DMS153 (cell line): ENCODE results near the gene SLC29A1.

Experiments used
- DNase-seq: peaks from one replicate; lab custom pipeline; 2025; lab: John Stamatoyannopoulos, UW

The SLC29A1 gene

DNA sequence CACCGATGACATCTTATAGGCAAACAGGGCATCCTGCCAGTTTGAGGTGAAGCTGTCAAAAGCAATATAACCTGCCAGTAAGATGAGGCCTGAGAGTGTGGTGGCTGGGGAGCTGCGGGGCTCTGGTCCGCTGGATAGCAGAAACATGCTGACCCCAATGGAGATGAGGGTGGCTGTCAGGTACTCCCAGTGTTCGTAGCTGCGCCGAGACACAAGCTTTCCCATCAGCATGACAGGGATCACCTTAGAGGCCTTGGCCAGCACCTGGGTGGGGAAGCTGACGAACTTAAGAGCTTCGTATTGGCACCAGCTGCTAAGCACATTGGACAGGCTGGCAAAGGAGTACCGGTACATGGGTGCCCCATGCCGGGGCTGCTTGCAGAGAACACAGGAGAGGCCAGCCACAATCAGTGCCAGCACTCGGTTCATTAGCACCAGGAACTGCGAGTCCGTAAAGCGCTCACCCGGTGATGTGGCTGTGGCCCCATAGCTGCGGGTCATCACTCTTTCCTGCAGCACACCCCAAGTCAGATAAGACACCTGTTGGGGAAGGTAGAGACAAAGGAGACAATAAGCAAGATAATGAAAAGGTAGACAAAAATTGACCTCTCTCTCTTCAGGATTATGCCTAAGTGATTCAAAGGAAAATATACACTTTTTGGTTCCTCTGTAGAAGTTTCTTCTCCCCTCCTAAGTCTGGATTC, 31.9 kb downstream of the SLC29A1 start:
- no peak for DNase-seq

DNA sequence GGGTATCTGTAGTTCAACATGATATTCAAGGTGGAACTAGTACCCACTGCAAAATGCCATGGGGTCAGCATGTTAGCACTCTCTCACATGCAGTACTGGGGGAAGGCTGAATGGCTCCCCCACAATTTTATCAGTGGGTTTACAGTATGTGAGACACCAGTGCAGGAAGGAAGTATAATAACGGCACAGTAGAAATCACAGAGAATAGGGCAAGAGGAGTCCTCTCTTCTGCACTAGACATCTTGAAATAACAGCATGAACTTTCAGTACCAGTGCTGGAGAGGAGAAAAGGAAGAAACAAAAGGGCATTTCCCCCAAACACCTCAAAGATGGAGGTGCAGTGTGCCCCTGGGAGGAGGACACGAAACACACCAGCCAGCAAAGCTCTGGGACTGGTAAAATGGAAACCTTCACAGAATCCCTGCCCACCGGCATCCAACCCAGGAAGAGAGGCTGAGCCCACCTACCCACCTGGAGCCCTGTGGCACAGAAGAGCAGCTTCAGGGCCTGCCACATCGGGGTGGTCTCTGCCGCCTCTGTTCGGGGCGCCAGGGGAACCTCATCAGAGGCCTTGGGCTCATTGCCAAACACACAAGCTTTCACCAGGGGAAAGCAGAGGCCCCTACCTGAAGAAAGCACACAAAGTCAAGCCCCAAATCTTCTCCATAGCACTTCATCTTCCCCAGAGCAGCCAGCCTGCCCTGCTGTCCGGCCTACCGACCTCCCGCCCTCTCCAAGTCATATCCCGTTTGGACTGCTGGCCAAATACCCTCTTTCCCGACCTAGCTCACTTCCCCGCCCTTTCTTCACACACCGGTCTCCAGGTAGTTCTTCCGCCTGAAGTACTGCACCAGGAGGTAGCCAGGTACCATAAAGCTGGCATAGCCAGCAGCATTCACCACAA, 32.7 kb downstream of the SLC29A1 start:
- DNase-seq = no peak

DNA sequence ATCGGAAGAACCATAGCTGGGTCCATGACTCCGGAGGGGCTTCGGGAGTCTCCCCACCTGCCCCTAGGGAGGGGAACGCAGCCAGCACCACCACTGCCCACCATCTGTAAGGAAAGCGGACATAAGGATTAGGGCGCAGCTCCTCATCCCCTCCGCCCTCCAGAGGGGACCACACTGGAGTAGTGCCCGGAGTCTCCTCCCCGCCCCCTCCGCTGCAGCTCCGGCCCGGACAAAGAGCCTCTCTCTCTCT, 33.3 kb downstream of the SLC29A1 start:
- no peak for DNase-seq

DNA sequence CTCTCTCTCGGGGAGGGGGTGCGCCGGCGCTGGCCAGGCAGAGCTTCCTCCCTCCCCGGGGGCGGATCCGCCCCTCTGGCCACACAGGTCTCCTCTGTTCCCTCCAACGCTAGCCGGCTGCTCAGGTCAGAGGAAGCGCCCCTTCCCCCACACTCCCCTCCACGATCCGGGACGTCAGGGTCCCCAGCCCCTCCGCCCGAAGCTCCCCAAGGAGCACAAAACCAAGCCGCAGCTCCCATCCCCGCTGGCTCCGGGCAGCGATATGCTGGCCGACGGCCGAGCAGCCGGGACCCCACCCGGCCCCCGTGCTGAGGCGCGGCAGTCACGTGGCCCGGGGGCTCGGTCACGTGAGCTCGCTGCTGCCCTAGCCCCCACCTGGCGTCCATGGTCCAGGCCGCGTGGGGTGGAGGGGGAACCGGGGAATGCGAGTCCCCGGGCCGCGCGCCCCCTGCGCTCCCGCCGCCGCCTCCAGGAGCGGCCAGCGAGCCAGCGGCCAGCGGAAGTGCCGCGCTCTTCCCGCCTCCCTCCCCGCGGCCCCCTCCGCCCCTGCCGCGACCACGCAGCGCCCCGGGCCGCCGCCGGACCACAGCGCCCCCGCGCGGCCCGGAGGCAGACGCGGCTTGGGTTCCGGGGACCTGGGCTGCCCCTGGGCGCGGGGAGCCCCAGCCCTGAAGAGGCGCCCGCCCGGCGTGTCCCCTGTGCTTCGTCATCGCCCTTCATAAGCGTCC, 33.8 kb downstream of the SLC29A1 start, which contains the start of gene SLC35B2:
Gene SLC35B2, minus strand, starts transcription at position 504 of the 728 bp plus-strand sequence. Its CDS starts 118 bp downstream, at position 386.
- DNase-seq = no peak

DNA sequence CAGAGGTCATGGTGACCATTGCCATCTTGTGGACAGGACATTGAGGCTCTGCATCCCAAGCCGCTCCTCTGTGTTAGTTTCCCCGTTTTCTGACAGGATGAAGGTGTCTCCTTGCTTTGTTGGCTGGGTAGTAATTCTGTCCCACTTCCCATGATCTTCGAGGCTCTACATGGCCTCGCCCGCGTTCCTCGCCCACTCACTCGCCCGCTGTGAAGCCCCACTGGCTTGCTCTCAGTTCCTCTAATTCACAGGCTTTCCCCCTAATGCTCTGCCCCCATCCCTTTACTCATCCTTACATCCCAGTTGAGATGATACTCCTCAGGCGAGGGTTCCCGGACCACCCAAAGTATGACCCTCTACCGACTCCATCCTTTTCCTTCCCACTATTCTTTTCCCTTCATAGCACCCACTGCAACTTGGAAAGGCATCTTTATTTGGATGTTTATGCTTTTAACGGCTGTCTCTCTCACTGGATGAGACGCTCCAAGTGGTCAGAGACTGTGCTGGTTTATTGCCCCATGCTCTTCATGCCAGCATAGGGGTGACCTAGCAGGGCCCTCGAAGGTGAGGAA, 34.4 kb downstream of the SLC29A1 start:
- no peak for DNase-seq

DNA sequence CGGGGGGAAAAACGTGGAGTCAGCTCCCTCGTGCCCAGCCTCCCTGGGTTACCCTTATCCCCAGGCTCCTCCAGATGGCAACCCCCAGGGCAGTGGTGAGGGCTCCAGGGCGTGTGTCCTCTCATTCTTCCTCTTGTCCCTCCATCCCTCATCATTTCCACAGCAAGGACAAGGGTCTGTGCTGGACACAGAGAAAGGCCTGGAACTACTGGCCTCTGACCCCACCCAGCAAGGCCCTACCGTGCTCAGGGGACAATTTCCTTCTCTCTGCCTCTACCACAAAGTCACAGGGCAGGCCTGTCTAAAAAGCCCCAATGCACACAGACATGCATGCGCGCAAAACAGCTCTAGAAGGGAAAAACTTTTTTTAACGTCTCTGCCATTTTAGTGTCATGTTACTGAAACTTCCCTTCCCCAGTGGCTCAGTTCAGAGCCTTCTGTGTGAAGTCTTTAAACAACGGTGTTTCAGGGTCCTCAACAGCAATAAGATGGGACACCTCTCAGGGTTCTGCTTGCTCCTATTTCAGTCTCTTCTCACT, 35.0 kb downstream of the SLC29A1 start:
- DNase-seq = no peak

DNA sequence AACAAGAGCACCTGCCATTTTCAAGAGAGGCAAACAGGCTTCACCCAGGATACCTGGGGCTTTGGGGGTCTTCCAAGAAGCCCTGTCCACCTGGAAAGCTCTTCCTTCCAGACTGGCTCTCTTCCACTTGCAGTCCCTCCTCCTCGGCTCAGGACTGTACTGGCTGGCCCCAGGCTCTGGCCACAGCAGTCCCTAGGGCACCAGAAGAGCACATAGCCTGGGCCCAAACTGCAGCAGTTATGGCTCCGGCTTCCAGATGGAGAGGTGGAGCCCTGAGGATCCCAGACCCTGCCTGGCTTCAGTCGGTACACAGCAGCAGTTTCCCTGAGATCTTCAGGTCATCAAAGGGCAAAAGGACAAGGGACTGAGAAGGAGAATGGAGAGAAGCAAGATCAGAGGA, 35.5 kb downstream of the SLC29A1 start:
- no peak for DNase-seq

DNA sequence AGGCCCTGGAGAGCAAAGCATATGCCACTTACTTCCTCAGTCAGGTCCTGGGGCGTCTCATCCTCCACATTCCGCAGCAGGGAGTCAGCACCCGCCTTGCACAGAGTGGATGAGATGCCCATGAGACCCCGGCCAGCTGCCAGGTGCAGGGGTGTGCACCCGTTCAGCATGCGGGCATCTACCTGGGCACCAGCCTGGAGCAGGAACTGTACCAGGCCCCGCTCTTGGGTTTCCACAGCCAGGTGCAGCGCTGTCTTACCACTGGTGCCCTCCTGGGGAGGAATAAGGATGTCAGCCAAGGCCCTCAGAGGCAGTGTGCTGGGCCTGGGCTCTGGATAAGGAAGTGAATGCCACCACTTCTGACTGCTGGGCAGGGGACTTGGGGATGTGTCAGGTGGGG, 36.6 kb downstream of the SLC29A1 start:
- DNase-seq = no peak

DNA sequence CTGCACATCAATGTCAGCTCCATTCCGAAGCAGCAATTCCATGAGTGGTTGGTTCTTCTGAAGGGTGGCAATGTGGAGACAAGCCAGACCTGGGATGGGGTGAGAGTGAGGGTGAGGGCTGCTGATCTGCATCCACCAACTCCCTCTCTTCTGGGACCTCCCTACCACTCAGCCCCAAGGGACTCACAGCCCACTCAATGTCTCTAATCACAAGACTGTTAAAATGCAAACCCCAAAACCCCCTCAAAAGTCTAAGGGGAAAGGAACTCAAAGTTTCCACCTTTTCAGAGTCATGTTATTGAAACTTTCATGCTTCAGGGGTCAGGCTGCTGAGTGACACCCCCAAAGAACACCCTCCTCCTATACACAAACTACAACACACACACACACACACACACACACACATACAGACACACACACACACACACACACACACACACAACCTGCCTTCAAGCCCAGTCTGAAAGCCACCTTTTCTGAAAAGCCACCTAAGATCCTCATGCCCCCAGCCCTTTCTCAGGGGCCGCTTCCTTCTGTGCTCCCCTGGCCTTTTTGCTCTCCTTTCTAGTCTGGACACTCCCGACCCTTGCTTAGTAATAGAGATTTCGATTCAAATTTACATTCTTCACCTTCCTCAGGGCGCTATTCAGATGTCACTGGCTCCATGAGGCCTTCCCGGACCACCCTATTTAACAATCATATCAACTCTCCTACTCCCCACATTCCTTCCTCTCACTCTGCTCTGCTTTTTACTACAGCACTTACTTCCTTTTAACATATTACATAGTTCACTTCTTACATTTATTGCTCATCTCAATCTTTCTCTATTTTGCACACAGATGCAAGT, 37.3 kb downstream of the SLC29A1 start:
- no peak for DNase-seq

DNA sequence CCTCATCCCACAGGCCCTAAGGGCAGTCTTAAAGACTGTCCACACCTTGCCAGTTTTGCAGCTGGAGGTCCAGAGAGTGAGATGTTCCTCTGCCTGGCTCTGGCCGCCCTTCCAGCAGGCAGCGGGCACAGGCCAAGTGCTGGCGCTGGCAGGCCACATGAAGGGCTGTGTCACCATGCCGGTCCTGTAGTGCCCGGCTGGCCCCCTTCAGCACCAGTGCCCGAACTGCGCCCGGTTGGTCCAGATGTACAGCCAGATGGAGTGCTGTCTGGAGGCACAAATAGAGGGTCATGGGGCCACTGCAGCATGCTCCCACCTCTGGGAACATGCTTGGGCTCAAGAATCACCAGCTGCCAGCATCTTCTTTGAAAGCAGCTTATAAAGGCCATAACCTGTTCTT, 38.2 kb downstream of the SLC29A1 start:
- no peak for DNase-seq

DNA sequence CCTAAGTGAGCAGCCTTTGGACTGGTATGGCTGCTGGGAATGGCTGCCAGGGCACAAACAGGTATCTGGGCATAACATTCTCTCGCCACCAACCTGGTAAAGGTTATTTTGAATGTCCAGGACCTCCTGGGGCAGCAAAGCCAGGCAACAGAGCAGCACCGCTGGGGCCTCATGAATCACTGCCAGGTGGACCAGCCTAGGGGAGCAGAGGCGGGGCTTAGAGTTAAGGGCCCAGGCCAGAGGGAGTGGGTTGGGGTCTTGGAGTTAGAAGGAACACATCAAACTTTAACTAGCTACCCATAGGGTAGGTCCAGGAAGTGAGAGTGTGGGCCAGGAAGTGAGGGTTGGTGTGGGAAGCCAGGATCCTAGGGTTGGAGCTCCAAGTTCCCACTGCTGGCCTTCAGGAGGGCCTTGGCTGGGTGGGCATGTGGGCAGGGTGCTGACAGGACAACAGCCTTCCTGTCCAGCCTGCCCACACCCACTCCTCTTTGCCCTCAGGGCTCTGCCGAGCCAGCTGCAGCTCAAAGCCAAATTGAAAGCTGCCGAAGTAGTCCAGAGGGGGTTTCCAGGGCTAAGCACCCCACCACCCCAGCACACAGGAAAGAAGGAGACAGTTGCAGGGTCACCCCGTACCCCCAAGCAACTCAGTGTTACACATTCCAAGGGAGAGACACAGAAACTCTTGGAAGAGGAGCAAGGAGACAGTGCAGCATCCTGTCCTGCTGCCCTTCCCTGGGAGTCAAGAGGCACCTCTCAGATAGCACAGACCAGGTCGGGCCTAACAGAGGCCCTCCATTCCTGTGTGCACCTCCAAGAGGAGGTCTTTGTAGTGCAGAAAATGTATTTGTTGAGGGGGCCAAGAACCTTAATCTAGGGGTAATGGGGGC, 39.3 kb downstream of the SLC29A1 start:
- DNase-seq = no peak

GRCh38 chr6:44263354-44264100, 40.1 kb downstream of the SLC29A1 start:
- no peak for DNase-seq

GRCh38 chr6:44264154-44265006, 41.0 kb downstream of the SLC29A1 start:
- no peak for DNase-seq

DNA sequence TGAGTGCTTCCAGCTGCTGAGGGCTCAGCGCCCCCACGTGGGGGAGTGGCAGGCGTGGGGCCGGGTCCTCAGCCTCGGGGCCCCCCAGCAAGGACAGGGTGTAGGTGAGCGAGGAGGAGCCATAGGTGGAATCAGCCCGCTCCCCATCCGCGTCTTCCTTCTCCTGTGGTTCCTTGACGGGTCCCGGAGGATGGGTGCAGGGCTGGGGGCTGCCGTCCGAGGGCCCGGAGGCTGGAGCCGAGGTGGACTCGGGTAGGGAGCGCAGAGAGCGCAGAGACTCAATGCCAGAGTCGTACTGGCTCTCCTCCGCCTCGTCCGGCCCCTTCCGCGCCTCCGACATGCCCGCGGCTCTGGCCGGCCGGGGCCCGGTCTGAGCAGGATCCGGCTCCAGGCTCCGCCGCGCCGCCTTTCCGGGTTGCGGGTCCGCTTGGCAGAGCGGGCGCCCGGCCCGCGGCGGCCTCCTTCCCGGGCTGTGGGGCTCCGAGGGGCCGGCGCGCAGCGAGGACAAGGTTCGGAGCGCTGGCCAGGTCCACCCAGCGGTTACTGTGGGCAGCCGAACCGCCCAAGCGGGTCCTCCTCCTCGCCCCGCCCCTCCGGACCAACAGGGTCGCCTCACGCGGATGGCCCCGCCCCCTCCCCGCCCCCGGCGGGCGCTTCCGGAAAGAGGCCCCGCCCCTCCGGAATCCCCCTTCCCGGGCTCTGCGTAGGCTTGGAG, 41.8 kb downstream of the SLC29A1 start, which contains the start of gene NFKBIE:
Gene NFKBIE, minus strand, starts transcription at position 545 of the 715 bp plus-strand sequence. Its CDS starts 205 bp downstream, at position 340.
- DNase-seq = peak; percentile 60

- DNase-seq = no peak
Measured at GRCh38 chr6:44265722-44266233, 42.4 kb downstream of the SLC29A1 start.

- no peak for DNase-seq
Measured at GRCh38 chr6:44266347-44266746, 43.0 kb downstream of the SLC29A1 start.

DNA sequence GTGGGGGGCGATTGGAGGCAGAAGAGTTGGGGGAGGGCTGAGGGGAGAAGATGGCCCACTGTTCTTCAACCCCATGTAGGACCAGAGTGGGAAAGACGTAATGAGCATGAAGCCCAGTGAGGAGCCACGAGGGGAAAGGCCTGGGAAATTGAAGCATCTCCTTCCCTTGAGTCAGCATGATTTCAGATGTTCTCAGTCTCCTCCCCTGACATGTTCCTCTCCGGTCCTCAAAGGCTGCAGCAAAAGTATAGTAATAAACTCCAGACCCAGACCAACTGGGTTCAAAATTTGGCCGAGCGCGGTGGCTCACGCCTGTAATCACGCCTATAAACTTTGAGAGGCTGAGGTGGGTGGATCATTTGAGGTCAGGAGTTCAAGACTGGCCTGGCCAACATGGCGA, 43.9 kb downstream of the SLC29A1 start:
- no peak for DNase-seq
